Measurements from ENCODE around the gene LIPK.
"Not testable (repeated sequence)": the region's sequence is repeated elsewhere in the genome, so short reads cannot be mapped to it uniquely, and the experiment has no call there.

The LIPK gene, protein sequence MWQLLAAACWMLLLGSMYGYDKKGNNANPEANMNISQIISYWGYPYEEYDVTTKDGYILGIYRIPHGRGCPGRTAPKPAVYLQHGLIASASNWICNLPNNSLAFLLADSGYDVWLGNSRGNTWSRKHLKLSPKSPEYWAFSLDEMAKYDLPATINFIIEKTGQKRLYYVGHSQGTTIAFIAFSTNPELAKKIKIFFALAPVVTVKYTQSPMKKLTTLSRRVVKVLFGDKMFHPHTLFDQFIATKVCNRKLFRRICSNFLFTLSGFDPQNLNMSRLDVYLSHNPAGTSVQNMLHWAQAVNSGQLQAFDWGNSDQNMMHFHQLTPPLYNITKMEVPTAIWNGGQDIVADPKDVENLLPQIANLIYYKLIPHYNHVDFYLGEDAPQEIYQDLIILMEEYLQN
- 0 reads per million in 2 experiments for total RNA-seq

GRCh38 chr10:88705958-88706357, at the start of gene LIPK:
Gene LIPK, plus strand, starts transcription at chr10:88706249. Its CDS starts 18,295 bp downstream, at chr10:88724544.
- no peak for DNase-seq (ENCODE audit: low read depth)

GRCh38 chr10:88657901-88658300, 48.1 kb upstream of the LIPK start:
- DNase-seq (ENCODE audit: low read depth), result no peak

- no peak for DNase-seq (ENCODE audit: low read depth)
Observed at GRCh38 chr10:88659725-88660597, 46.1 kb upstream of the LIPK start.

DNA sequence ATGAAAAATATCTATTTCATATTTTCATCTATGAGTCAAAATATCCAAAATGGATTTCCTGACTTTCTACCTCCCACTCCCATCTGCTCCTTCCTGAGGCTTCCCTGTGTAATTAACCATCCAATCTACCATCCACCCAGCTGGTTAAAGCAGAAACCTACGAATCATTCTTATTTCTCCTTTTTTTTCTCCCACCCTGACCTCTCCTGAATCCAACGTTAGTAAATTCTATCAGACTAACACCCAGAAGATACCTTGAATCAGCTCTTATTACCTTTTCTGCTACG, 45.5 kb upstream of the LIPK start:
- no peak for DNase-seq (ENCODE audit: low read depth)

- DNase-seq (ENCODE audit: low read depth), result no peak
Observed at GRCh38 chr10:88661018-88661417, 45.0 kb upstream of the LIPK start.

DNA sequence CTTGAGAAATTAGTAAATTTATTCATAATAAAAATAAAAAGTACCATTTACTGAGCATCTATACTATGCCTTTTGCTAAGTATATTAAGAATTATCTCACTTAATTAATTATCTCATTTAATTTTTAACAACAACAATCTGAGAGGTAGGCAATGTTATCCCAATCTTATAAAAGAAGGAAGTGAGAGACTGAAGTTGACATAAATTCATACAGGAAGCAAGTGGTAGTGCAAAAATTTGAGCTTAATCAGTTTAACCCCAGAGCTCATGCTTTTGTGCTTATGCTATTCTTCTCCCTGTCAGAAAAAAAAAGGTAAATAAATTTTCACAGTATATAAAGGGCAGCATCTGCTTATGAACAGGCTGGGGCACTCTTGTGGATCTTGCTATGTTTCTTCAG, 44.5 kb upstream of the LIPK start:
- no peak for DNase-seq (ENCODE audit: low read depth)

DNA sequence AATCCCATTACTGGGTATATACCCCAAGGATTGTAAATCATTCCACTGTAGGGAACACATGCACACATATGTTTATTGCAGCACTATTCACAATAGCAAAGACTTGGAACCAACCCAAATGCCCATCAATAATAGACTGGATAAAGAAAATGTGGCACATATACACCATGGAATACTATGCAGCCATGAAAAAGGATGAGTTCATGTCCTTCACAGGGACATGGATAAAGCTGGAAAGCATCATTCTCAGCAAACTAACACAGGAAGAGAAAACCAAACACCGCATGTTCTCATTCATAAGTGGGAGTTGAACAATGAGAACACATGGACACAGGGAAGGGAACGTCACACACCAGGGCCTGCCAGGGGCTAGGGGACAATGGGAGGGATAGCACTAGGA, 42.9 kb upstream of the LIPK start:
- DNase-seq (ENCODE audit: low read depth), result not testable (repeated sequence)

DNA sequence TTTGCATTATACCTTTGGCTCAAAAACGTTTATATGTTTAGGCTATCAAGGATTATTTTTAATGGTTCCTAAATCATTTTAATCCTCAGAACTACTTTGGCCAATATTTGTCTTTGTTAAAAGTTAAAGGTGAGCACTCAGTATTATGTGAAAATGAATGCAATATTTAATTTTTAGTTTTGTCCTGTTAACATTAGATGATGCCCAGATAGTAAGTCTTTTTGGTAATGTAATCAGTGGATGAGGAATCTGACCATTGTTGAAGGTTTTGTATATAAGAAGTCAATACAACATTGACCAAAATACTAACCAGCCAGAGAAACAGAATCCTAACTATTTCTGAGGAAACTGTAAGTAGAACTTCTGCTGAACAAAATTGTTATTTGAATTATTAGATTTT, 41.9 kb upstream of the LIPK start, which contains the start of gene LIPF:
Gene LIPF (plus strand): TSS at position 301 of the 400 bp plus-strand sequence. CDS start 2,856 bp downstream, outside the sequence.
- no peak for DNase-seq (ENCODE audit: low read depth)

DNA sequence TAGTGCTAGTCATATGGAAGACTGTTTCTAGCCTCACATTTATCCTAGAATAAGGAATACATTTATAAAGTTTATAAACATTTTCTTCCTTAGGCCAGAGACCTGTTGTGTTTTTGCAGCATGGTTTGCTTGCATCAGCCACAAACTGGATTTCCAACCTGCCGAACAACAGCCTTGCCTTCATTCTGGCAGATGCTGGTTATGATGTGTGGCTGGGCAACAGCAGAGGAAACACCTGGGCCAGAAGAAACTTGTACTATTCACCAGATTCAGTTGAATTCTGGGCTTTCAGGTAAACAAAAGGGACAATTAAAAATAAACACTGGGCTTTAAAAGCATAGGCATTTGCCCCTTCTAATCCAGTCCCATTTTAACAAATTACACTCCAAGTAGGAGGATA, 37.6 kb upstream of the LIPK start:
- DNase-seq (ENCODE audit: low read depth), result no peak

GRCh38 chr10:88670497-88670896, 35.6 kb upstream of the LIPK start:
- no peak for DNase-seq (ENCODE audit: low read depth)

DNA sequence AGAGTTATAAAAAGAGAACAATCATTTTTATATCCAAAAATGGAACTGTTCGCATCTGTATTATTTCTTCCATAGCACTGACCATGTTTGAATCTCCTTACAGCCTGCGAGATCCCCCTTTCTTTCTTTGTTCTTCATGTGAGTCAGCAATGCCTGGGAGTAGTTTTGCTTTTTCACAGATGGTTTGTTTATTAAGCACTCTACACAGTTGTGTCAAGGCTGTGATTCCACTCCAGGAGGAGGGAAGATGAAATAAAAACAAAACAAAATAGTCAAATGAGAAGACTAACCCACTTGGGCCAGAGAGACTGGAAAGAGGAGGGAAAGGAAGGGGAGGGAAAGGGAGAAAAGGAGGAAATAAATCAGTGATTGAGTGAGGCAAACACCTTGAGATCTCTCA, 34.0 kb upstream of the LIPK start:
- DNase-seq (ENCODE audit: low read depth), result no peak

GRCh38 chr10:88676283-88677060, 29.6 kb upstream of the LIPK start:
- no peak for DNase-seq (ENCODE audit: low read depth)

GRCh38 chr10:88680958-88681357, 25.1 kb upstream of the LIPK start:
- DNase-seq (ENCODE audit: low read depth), result no peak

GRCh38 chr10:88682491-88682890, 23.6 kb upstream of the LIPK start:
- no peak for DNase-seq (ENCODE audit: low read depth)

DNA sequence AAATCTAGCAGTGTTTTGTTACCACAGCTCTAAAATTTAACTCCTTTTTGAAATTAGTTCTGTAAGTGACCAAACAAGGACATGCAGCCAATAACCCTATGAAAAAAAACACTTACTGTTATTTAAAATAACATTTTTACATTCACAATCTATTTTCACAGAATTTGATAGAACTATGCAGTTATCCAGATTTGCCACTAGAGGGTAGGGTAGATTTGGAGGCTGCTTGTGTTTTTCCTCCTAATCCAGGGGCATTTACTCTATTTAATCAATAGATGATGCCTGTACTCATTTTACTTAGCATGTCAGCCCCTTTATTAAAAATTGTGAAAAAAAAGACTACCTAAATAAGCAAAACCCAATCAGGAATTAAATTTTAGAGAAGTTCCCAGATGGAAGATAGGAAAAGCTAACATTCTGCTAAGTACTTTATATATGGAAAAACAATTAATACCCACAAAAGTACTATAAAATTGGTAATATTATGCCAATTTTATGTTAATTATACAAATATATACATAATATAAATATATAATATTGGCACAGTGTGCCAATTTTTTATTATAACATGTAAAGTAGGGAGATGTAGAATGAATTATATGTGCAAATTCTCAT, 18.1 kb upstream of the LIPK start:
- no peak for DNase-seq (ENCODE audit: low read depth)

- DNase-seq (ENCODE audit: low read depth), result no peak
Observed at GRCh38 chr10:88689366-88689765, 16.7 kb upstream of the LIPK start.

DNA sequence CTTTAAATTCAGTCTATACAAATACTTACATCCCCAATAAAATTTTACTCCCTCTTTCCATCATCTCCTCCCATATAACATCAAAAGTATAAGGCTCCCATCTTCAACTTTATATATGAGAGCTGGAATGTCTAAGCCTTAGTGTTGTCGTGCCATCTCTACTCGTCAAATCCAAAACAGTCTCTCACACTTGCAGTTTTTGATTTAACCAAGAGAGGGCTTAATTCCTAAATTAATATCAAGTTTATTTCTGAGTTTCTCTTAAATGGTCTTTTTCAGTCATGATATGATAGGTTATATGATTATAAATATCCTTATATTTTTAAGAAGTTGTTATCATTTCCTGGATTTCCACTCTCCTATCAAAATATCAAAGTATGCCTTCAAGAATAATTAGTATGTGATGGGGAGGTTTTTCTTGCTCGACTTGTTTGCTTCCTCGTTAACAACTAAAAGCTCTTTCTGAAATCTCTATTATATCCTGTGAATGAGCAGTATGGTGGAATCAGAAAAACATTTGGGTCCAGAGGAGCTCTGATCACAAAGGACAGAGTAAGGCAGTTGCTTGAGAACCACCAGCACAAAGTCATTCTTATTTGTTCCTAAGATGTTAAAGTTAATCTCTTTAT, 12.5 kb upstream of the LIPK start:
- DNase-seq (ENCODE audit: low read depth), result no peak

DNA sequence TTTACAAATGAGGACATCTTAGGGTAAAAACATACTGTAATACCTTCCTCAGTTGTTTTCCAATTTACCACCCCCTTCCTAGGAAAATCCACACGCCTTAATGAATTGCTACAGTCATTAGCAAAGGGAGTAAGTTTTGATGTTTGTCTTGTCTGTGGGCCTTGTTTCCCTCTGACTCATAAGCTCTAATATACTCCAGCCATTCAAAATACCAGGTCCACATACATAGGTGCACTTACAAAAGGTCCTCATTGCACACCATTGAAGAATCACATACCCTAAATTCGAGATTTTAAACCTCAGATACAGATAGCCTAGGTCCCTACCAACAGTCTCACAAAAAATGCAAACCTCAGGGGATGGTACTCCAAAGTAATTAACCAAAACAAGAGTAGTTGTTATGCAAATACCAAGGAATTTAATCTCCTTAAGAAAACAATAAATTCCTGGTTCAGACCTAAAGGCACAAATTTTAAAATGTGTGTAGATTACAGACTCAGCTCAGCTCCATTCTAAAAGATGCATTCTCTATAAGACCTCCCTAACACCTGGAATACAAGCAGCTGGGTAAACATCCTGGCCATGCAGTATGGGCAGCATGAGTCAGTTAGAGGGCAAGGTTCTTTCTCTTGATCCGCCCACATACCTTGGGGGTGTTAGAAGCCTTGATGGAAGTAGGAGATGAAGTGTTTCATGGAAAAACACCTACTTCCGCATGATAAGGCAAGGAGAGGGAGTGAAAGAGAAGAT, 3.0 kb upstream of the LIPK start:
- no peak for DNase-seq (ENCODE audit: low read depth)

- DNase-seq (ENCODE audit: low read depth), result no peak
Observed at GRCh38 chr10:88707429-88708155, 1.5 kb downstream of the LIPK start.

- not testable (repeated sequence) for DNase-seq (ENCODE audit: low read depth)
Observed at GRCh38 chr10:88709361-88709760, 3.3 kb downstream of the LIPK start.

Data from T follicular helper cell (primary cell).